ENCODE data around the gene SCARB1. TPM values are rescaled to one million over a fixed set of nuclear protein-coding genes. Genes with fewer than 3 reads are reported as not detected.

Gene SCARB1
- total RNA-seq, 1 donor from 2014 or later, result 4.3 TPM

GRCh38 chr12:124769881-124770512, 93.7 kb downstream of the SCARB1 start:
- H3K4me3 ChIP-seq, result no peak overlapping the region
- peak overlapping the region; percentile 17 for H3K27ac Mint-ChIP-seq
- TF ChIP-seq EZH2phosphoT487 (IDR thresholded peaks at IDR 0.05) (no peak), EZH2 (IDR thresholded peaks at IDR 0.05) (no peak)
- TF ChIP-seq, protein P1, sequence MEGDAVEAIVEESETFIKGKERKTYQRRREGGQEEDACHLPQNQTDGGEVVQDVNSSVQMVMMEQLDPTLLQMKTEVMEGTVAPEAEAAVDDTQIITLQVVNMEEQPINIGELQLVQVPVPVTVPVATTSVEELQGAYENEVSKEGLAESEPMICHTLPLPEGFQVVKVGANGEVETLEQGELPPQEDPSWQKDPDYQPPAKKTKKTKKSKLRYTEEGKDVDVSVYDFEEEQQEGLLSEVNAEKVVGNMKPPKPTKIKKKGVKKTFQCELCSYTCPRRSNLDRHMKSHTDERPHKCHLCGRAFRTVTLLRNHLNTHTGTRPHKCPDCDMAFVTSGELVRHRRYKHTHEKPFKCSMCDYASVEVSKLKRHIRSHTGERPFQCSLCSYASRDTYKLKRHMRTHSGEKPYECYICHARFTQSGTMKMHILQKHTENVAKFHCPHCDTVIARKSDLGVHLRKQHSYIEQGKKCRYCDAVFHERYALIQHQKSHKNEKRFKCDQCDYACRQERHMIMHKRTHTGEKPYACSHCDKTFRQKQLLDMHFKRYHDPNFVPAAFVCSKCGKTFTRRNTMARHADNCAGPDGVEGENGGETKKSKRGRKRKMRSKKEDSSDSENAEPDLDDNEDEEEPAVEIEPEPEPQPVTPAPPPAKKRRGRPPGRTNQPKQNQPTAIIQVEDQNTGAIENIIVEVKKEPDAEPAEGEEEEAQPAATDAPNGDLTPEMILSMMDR (IDR thresholded peaks at IDR 0.05), result no peak
- H3K79me2 ChIP-seq (ENCODE audit: low read depth), result no peaks in the 10 kb centered on the region
- H3K27ac ChIP-seq, result no peak overlapping the region
- H4K20me1 ChIP-seq (ENCODE audit: low read depth), result no peaks in the 10 kb centered on the region
- no peak overlapping the region for H3K4me2 ChIP-seq
- no peaks in the 10 kb centered on the region for H3K9me3 ChIP-seq (ENCODE audit: low read depth)
- peaks cover 16% of the 10 kb centered on the region for H3K9me3 Mint-ChIP-seq
- DNase-seq (ENCODE audit: low spot score), result no peak
- peaks cover 34% of the 10 kb centered on the region for H3K4me1 Mint-ChIP-seq
- H3K27me3 ChIP-seq, result peaks cover 14% of the 10 kb centered on the region
- H2AFZ ChIP-seq (replicated peaks), result no peak overlapping the region
- no peaks in the 10 kb centered on the region for H3F3A ChIP-seq (ENCODE audit: low read depth)
- no peaks in the 10 kb centered on the region for H3K36me3 Mint-ChIP-seq
- H3K4me1 ChIP-seq, result no peaks in the 10 kb centered on the region
- no peak overlapping the region for H3K4me3 Mint-ChIP-seq
- H3K9ac ChIP-seq, result no peak overlapping the region
- H3K27me3 Mint-ChIP-seq (ENCODE audit: insufficient read depth, low read depth), result peaks cover 30% of the 10 kb centered on the region
- H3K36me3 ChIP-seq, result no peaks in the 10 kb centered on the region

DNA sequence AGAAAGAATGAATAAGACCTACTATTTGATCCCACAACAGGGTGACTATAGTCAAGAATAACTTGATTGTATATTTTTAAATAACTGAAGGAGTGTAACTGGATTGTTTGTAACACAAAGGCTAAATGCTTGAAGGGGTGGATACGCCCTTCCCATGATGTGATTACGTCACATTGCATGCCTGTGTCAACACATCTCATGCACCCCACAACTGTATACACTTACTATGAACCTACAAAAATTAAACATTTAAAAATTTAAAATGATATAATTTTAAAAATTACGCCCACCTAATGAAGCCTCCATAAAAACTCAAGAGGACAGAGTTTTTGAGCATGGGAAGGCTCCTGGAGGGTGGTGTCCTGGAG, 94.5 kb downstream of the SCARB1 start:
- Histone ChIP-seq H2AFZ (replicated peaks) (no peak overlapping the region), H3K9me3 (ENCODE audit: low read depth) (no peaks in the 10 kb centered on the region), H3K4me2 (no peak overlapping the region), H3K9ac (no peak overlapping the region), H4K20me1 (ENCODE audit: low read depth) (no peaks in the 10 kb centered on the region), H3K79me2 (ENCODE audit: low read depth) (no peaks in the 10 kb centered on the region), H3K27me3 (peaks cover 14% of the 10 kb centered on the region), H3K4me3 (no peak overlapping the region), H3F3A (ENCODE audit: low read depth) (no peaks in the 10 kb centered on the region), H3K27ac (no peak overlapping the region), H3K4me1 (no peaks in the 10 kb centered on the region), H3K36me3 (no peaks in the 10 kb centered on the region)
- TF ChIP-seq EZH2phosphoT487 (IDR thresholded peaks at IDR 0.05) (no peak), EZH2 (IDR thresholded peaks at IDR 0.05) (no peak)
- TF ChIP-seq, protein P1 (IDR thresholded peaks at IDR 0.05), result no peak
- H3K27me3 Mint-ChIP-seq (ENCODE audit: insufficient read depth, low read depth), result peaks cover 36% of the 10 kb centered on the region
- H3K36me3 Mint-ChIP-seq, result no peaks in the 10 kb centered on the region
- no peak for DNase-seq (ENCODE audit: low spot score)
- H3K27ac Mint-ChIP-seq, result no peak overlapping the region
- H3K4me1 Mint-ChIP-seq, result peaks cover 33% of the 10 kb centered on the region
- peaks cover 20% of the 10 kb centered on the region for H3K9me3 Mint-ChIP-seq
- H3K4me3 Mint-ChIP-seq, result no peak overlapping the region

DNA sequence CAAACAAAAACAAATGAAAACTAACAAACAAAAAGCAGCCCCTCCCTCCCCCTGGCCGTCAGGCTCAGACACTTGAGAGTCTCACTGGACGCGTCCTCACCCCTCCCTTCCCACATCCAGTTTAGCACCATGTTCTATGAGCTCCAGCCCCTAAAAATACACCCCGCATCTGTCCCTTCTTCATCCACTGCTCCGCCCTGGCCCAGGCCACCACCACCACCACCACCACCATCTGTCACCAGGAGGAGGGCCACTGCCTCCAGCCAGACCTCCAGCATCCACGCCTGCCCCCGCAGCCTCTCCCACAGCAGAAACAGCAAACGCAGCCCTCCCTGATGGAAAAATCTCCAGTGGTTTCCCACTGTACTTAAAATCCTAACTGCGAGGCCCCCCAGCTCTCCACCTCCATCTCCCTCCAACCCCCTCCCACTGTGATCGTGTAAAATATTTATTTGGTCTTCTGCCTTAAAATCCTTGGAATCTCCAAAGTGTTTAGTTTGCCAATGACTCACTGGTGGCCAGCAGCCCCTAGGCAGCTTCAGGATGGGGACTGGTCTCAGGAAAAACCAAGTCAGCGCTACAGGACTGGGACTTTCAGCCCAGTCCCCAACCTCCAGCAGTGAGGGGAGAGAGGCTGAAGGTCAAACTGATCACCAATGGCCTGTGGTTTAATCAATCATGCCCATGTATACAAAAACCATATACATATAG, 95.1 kb downstream of the SCARB1 start:
- TF ChIP-seq, protein P1 (IDR thresholded peaks at IDR 0.05), result no peak
- TF ChIP-seq EZH2 (IDR thresholded peaks at IDR 0.05) (no peak), EZH2phosphoT487 (IDR thresholded peaks at IDR 0.05) (no peak)
- H3K9ac ChIP-seq, result no peak overlapping the region
- H3K36me3 ChIP-seq, result no peaks in the 10 kb centered on the region
- no peaks in the 10 kb centered on the region for H3K4me1 ChIP-seq
- H3F3A ChIP-seq (ENCODE audit: low read depth), result no peaks in the 10 kb centered on the region
- Mint-ChIP-seq H3K4me3 (no peak overlapping the region), H3K4me1 (peaks cover 31% of the 10 kb centered on the region), H3K27me3 (ENCODE audit: insufficient read depth, low read depth) (peaks cover 38% of the 10 kb centered on the region), H3K9me3 (peaks cover 23% of the 10 kb centered on the region), H3K36me3 (no peaks in the 10 kb centered on the region), H3K27ac (peak overlapping the region; percentile 46)
- no peak overlapping the region for H3K4me2 ChIP-seq
- no peak overlapping the region for H2AFZ ChIP-seq (replicated peaks)
- H3K27me3 ChIP-seq, result peaks cover 14% of the 10 kb centered on the region
- no peaks in the 10 kb centered on the region for H3K9me3 ChIP-seq (ENCODE audit: low read depth)
- H3K79me2 ChIP-seq (ENCODE audit: low read depth), result no peaks in the 10 kb centered on the region
- H3K4me3 ChIP-seq, result no peak overlapping the region
- H4K20me1 ChIP-seq (ENCODE audit: low read depth), result no peaks in the 10 kb centered on the region
- no peak for DNase-seq (ENCODE audit: low spot score)
- H3K27ac ChIP-seq, result no peak overlapping the region

Measured in neural progenitor cell (in vitro differentiated cells).